Endothelial cell (in vitro differentiated cells): ENCODE data around the gene GNE. TPM values are rescaled to one million over a fixed set of nuclear protein-coding genes. Genes with fewer than 3 reads are reported as not detected.
A peak's percentile ranks its signal among the peaks of the same experiment; 100 is the strongest.

Source experiments
- DNase-seq: peaks from one replicate; pipeline ENCODE4 v3.0.0; 2021; ENCODE audit warnings: low spot score
- H3K27ac Mint-ChIP-seq: one replicate; pipeline ENCODE4 v1.8.0; 2021; ENCODE audit warnings: mixed read lengths, inconsistent platforms; ENCODE audit not compliant: unreplicated experiment
- H3K27me3 Mint-ChIP-seq: one replicate; pipeline ENCODE4 v1.8.0; 2021; ENCODE audit warnings: mild to moderate bottlenecking, moderate library complexity, mixed read lengths, inconsistent platforms; ENCODE audit not compliant: unreplicated experiment
- H3K36me3 Mint-ChIP-seq: one replicate; pipeline ENCODE4 v1.8.0; 2021; ENCODE audit warnings: mild to moderate bottlenecking, low read depth, mixed read lengths, inconsistent platforms; ENCODE audit not compliant: unreplicated experiment
- H3K4me1 Mint-ChIP-seq: one replicate; pipeline ENCODE4 v1.8.0; 2021; ENCODE audit warnings: mild to moderate bottlenecking, mixed read lengths, inconsistent platforms; ENCODE audit not compliant: unreplicated experiment
- H3K4me3 Mint-ChIP-seq: one replicate; pipeline ENCODE4 v1.8.0; 2021; ENCODE audit warnings: mild to moderate bottlenecking, mixed read lengths, inconsistent platforms; ENCODE audit not compliant: unreplicated experiment
- H3K9me3 Mint-ChIP-seq: one replicate; pipeline ENCODE4 v1.8.0; 2021; ENCODE audit warnings: mixed read lengths, inconsistent platforms; ENCODE audit not compliant: unreplicated experiment
- total RNA-seq: library from RNA; stranded (reverse); fragmentation: NEBNext Ultra II Directional; extraction: Animal tissue kit (Norgen Biotek cat#: 25700); gene quantifications from one replicate; pipeline ENCODE4 v1.2.1, GENCODE V29; 2021; ENCODE audit not compliant: unreplicated experiment
- TF ChIP-seq, protein P1 (sequence below): fragments of 200-600 bp; sonication (generic); IDR thresholded peaks from one replicate; pipeline ENCODE4 v1.5.0; 2021; ENCODE audit warnings: antibody characterized with exemption; ENCODE audit not compliant: unreplicated experiment

Gene GNE
- total RNA-seq, 1 donor from 2014 or later: 12.0 TPM

DNA sequence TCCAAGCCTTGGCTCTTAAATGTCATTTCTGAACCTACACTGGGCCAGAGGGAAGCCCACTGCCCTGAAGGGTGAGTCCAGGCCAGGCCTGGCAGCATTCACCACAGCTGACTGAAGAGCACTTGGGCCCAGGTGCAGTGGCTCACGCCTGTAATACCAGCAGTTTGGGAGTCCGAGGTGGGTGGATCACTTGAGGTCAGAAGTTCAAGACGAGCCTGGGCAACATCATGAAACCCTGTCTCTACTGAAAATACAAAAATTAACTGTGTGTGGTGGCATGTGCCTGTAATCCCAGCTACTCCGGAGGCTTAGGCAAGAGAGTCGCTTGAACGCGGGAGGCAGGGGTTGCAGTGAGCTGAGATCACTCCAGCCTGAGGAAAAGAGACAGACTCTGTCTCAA, 84.0 kb downstream of the GNE start:
- no peak for DNase-seq
- Mint-ChIP-seq H3K4me1 (peaks cover 6% of the 10 kb centered on the region), H3K36me3 (peaks cover 6% of the 10 kb centered on the region)

DNA sequence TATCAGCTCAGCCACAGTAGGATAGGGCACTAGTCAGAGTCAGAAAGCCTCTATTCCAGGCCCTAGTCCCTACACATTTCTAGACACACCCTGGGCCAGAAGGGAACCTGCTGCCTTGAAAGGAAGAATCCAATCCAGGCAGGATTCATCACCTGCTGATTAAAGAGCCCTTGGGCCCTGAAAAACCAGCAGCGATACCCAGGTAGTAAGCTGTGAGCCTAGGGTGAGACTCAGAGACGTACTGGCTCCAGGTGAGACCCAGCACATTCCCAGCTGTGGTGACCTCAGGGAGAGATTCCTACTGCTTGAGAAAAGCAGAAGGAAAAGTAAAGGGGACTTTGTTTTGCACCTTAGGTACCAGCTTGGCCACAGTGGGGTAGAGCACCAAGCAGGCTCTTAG, 84.4 kb downstream of the GNE start:
- peaks cover 3% of the 10 kb centered on the region for H3K4me1 Mint-ChIP-seq
- TF ChIP-seq, protein P1, sequence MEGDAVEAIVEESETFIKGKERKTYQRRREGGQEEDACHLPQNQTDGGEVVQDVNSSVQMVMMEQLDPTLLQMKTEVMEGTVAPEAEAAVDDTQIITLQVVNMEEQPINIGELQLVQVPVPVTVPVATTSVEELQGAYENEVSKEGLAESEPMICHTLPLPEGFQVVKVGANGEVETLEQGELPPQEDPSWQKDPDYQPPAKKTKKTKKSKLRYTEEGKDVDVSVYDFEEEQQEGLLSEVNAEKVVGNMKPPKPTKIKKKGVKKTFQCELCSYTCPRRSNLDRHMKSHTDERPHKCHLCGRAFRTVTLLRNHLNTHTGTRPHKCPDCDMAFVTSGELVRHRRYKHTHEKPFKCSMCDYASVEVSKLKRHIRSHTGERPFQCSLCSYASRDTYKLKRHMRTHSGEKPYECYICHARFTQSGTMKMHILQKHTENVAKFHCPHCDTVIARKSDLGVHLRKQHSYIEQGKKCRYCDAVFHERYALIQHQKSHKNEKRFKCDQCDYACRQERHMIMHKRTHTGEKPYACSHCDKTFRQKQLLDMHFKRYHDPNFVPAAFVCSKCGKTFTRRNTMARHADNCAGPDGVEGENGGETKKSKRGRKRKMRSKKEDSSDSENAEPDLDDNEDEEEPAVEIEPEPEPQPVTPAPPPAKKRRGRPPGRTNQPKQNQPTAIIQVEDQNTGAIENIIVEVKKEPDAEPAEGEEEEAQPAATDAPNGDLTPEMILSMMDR: no peak

More for the DNA sequence above, 84.0 kb downstream of the GNE start:
- Mint-ChIP-seq H3K4me3 (no peak overlapping the region), H3K27ac (no peak overlapping the region), H3K9me3 (no peaks in the 10 kb centered on the region), H3K27me3 (peaks cover 3% of the 10 kb centered on the region)
- TF ChIP-seq, protein P1: no peak

DNA sequence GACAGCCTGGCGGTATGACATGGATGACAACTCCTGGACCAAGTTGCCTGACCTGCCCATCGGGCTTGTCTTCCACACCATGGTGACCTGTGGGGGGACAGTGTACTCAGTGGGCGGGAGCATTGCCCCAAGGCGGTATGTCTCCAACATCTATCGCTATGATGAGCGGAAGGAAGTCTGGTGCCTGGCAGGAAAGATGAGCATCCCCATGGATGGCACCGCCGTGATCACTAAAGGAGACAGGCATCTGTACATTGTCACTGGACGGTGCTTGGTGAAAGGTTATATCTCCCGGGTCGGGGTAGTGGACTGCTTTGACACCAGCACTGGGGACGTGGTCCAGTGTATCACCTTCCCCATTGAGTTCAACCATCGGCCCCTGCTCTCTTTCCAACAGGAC, 87.7 kb downstream of the GNE start:
- H3K9me3 Mint-ChIP-seq: no peaks in the 10 kb centered on the region
- peaks cover 6% of the 10 kb centered on the region for H3K27me3 Mint-ChIP-seq
- no peak overlapping the region for H3K27ac Mint-ChIP-seq
- no peak for DNase-seq
- no peaks in the 10 kb centered on the region for H3K4me1 Mint-ChIP-seq
- H3K4me3 Mint-ChIP-seq: no peak overlapping the region
- no peaks in the 10 kb centered on the region for H3K36me3 Mint-ChIP-seq
- TF ChIP-seq, protein P1: no peak

More for the DNA sequence above, 84.4 kb downstream of the GNE start:
- no peak for DNase-seq
- Mint-ChIP-seq H3K27me3 (peaks cover 3% of the 10 kb centered on the region), H3K9me3 (no peaks in the 10 kb centered on the region), H3K36me3 (peaks cover 3% of the 10 kb centered on the region), H3K4me3 (no peak overlapping the region), H3K27ac (no peak overlapping the region)

DNA sequence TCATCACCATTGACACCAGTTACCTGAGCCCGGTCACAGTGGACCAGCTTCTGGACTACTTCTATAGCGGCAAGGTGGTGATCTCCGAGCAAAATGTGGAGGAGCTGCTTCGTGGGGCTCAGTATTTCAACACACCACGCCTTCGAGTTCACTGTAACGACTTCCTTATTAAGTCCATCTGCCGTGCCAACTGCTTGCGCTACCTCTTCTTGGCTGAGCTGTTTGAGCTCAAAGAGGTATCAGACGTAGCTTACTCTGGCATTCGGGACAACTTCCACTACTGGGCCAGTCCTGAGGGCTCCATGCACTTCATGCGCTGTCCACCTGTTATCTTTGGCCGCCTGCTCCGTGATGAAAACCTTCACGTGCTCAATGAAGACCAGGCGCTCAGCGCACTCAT, 88.5 kb downstream of the GNE start:
- DNase-seq: no peak
- Mint-ChIP-seq H3K4me1 (no peaks in the 10 kb centered on the region), H3K27me3 (peaks cover 6% of the 10 kb centered on the region), H3K4me3 (peak overlapping the region; percentile 42), H3K27ac (no peak overlapping the region), H3K36me3 (no peaks in the 10 kb centered on the region), H3K9me3 (no peaks in the 10 kb centered on the region)
- TF ChIP-seq, protein P1: no peak

DNA sequence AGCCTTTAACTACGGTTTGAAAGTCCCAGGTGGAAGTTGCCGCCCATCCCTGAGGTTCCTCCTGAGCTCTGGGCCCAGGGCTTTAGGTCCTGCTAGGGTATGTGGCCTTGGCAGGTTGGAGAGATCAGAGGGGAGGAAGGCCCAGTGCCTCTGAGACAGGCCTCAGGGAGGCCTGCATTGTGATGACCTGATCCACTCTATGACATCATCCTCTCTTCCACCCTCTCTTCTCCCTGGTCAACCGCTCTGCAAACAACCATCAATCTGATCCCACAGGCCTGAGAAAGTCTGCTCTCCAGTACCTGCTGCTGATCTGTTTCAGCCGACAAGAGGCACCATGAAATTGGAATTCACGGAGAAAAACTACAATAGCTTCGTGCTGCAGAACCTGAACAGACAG, 89.1 kb downstream of the GNE start, which contains the start of gene CCIN:
Gene CCIN (plus strand): TSS at position 223 of the 400 bp plus-strand sequence. CDS start 115 bp downstream, at position 338.
- H3K27me3 Mint-ChIP-seq: peaks cover 5% of the 10 kb centered on the region
- H3K36me3 Mint-ChIP-seq: no peaks in the 10 kb centered on the region
- no peak for DNase-seq
- no peaks in the 10 kb centered on the region for H3K9me3 Mint-ChIP-seq
- TF ChIP-seq, protein P1: no peak
- H3K27ac Mint-ChIP-seq: no peak within 1 kb of the TSS
- H3K4me1 Mint-ChIP-seq: no peaks in the 10 kb centered on the region
- peak within 1 kb of the TSS; percentile 42 for H3K4me3 Mint-ChIP-seq
